Tibial nerve (tissue), 4 donors: Measurements from ENCODE around the gene OR6C68. TPM values are rescaled to one million over a fixed set of nuclear protein-coding genes. Genes with fewer than 3 reads are reported as not detected.
"Not testable (repeated sequence)": the region's sequence is repeated elsewhere in the genome, so short reads cannot be mapped to it uniquely, and the experiment has no call there.

Source experiments
- DNase-seq, 2 donors: peaks; one replicate each; pipeline ENCODE4 v3.0.0-alpha.2; 2019; ENCODE audit warnings: low spot score in 2 of 2
- H3K27ac ChIP-seq, 4 donors: fragments of 200-600 bp; sonication (generic) in 3 of 4; one replicate each; pipeline ENCODE4 v1.5.1; 2017 to 2019; ENCODE audit warnings: mild to moderate bottlenecking in 1 of 4
- H3K27me3 ChIP-seq, 2 donors: fragments of 200-600 bp; sonication (generic) in 1 of 2; one replicate each; pipeline versions ENCODE4 v1.5.1 to v1.6.0; 2017 to 2019
- H3K36me3 ChIP-seq, 3 donors: fragments of 200-600 bp; sonication (generic); one replicate each; pipeline ENCODE4 v1.5.1; 2018 to 2019
- H3K4me1 ChIP-seq, 4 donors: fragments of 200-600 bp; sonication (generic) in 3 of 4; one replicate each; pipeline ENCODE4 v1.5.1; 2017 to 2019
- H3K4me3 ChIP-seq, 4 donors: fragments of 200-600 bp; sonication (generic) in 3 of 4; one replicate each; pipeline ENCODE4 v1.5.1; 2017 to 2019; ENCODE audit warnings: mild to moderate bottlenecking in 1 of 4, moderate library complexity in 1 of 4
- H3K9me3 ChIP-seq, 4 donors: fragments of 200-600 bp; sonication (generic) in 3 of 4; one replicate each; pipeline ENCODE4 v1.5.1; 2017 to 2019
- CTCF ChIP-seq, 5 experiments: fragments of 200-600 bp in 3 of 5; fragments of 450-650 bp in 2 of 5; sonication (generic) in 3 of 5; IDR thresholded peaks; one replicate each; pipeline ENCODE4 v1.5.1; 2016 to 2019; ENCODE audit warnings: antibody characterized with exemption in 5 of 5, mild to moderate bottlenecking in 3 of 5, moderate library complexity in 2 of 5
- EP300 ChIP-seq, 2 donors: sonication (generic); formaldehyde crosslinking; IDR thresholded peaks; one replicate each; pipeline ENCODE4 v1.6.1; 2017; ENCODE audit warnings: antibody characterized with exemption in 2 of 2, mild to moderate bottlenecking in 1 of 2
- POLR2A ChIP-seq, 2 donors: fragments of 450-650 bp; IDR thresholded peaks; one replicate each; pipeline ENCODE4 v1.6.1; 2017; ENCODE audit warnings: antibody characterized with exemption in 2 of 2, mild to moderate bottlenecking in 2 of 2, moderate library complexity in 2 of 2
- WGBS, 2 donors: methylation state at CpG; one replicate each; pipeline ENCODE4 v1.1.5; 2018; 5-methylcytosine and 5-hydroxymethylcytosine counted together
- total RNA-seq, 4 donors: library from RNA; depleted of rRNA; stranded (reverse); fragments of >200 nt; gene quantifications; one replicate each; pipeline ENCODE4 v1.1.0, GENCODE V29; 2016

The OR6C68 gene
- total RNA-seq, 4 donors from 2014 or later, result not detected

DNA sequence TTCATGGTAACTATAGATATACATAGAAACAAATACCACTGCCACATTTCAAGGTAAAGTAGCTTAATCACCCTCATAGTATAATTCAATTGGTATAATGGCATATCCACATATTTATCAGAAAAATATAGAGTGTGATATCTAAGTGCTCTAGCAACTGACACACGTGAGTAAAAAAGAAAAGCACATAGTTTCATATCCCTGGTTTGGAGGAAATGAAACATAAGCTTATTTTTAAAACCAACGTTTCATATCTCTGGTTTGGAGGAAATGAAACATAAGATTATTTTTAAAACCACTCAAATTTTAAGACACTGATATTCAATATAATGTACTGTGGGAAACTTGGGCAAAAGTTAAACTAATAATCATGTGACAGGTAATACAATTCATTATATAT lies 24.3 kb upstream of the OR6C68 start:
- WGBS, 2 donors, result 44 to 55% methylated on average over 2 of the region's 2 CpGs
- Histone ChIP-seq H3K27ac (no peak overlapping the region), H3K36me3 (no peaks in the 10 kb centered on the region), H3K9me3 (peaks cover 0 to 12% (median 0%) of the 10 kb centered on the region in 4 donors), H3K4me1 (no peaks in the 10 kb centered on the region), H3K27me3 (no peaks in the 10 kb centered on the region), H3K4me3 (no peak overlapping the region)
- no peak for TF ChIP-seq EP300 (IDR thresholded peaks at IDR 0.05)
- DNase-seq, result no peak

GRCh38 chr12:55469291-55469690 lies 22.9 kb upstream of the OR6C68 start:
- Histone ChIP-seq H3K27ac (no peak overlapping the region), H3K4me1 (no peaks in the 10 kb centered on the region), H3K27me3 (no peaks in the 10 kb centered on the region), H3K4me3 (no peak overlapping the region), H3K9me3 (peaks cover 0 to 6% (median 0%) of the 10 kb centered on the region in 4 donors), H3K36me3 (no peaks in the 10 kb centered on the region)
- DNase-seq, result no peak
- TF ChIP-seq POLR2A (IDR thresholded peaks at IDR 0.05), result no peak
- TF ChIP-seq EP300 (IDR thresholded peaks at IDR 0.05), result no peak
- TF ChIP-seq CTCF (IDR thresholded peaks at IDR 0.05), result no peak
- 60 to 67% methylated on average over 2 of the region's 2 CpGs for WGBS, 2 donors

DNA sequence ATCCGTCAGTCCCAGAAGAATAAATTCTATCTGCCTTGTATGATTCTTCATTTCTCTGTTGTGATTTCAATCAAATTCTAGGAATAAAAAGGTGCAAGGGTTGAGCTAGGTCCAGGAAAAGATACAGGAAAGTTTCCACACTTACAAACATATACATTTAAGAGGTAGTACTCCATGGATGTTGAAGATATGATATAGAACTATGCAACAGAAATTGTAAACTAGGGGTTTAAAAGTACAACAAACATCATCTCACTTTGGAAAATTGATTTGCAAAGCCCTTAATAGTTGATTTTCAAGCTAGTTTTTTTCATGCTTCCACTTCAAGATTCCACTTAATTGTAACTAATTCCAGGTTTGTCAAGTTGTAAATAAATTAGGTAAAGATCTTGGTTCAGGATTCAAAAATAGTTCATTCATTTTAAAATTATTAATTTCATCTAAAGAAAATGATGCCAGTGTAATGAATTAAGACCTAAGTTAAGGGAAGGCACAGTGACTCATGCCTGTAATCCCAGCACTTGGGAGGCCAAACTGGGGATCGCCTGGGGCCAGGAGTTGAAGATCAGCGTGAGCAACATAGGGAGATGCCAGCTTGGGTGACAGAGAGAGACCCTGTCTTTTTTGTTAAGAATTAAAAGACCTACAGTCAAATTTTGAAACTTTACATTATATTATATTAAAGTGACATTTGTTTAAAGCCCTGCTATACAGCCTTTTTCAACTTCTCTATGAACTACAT lies 21.9 kb upstream of the OR6C68 start, which contains the start of gene OR6C70:
Gene OR6C70 (minus strand): TSS at position 51 of the 742 bp plus-strand sequence. CDS start 0 bp downstream, at position 51.
- Histone ChIP-seq H3K27me3 (no peaks in the 10 kb centered on the region), H3K4me1 (no peaks in the 10 kb centered on the region), H3K36me3 (no peaks in the 10 kb centered on the region), H3K9me3 (no peaks in the 10 kb centered on the region), H3K27ac (no peak within 1 kb of the TSS), H3K4me3 (no peak within 1 kb of the TSS)
- DNase-seq, result no peak
- 72 to 78% methylated on average over 3 of the region's 3 CpGs for WGBS, 2 donors
- TF ChIP-seq EP300 (IDR thresholded peaks at IDR 0.05), result no peak
- no peak for TF ChIP-seq CTCF (IDR thresholded peaks at IDR 0.05)
- TF ChIP-seq POLR2A (IDR thresholded peaks at IDR 0.05), result no peak

DNA sequence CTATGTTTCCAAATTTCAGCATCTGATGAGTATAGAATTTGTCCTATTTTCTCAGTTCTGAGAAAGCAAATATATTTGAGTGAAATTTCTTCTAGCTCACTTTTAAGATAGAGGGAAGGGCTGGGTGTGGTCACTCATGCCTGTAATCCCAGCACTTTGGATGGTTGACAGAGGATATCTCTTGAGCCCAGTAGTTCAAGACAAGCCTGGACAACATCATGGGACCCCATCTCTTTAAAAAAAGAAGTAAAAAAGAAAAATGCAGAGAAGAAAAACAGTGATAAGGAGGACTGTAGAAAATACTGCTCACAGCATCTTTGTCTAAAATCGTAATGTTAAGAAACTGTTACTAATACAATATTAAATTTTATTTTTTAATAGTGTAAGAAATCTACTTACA lies 19.9 kb upstream of the OR6C68 start:
- 94 to 98% methylated on average over 1 of the region's 1 CpG for WGBS, 2 donors
- H3K9me3 ChIP-seq, result no peaks in the 10 kb centered on the region
- no peaks in the 10 kb centered on the region for H3K27me3 ChIP-seq
- H3K36me3 ChIP-seq, result no peaks in the 10 kb centered on the region
- no peaks in the 10 kb centered on the region for H3K4me1 ChIP-seq
- TF ChIP-seq EP300 (IDR thresholded peaks at IDR 0.05) (no peak), POLR2A (IDR thresholded peaks at IDR 0.05) (no peak), CTCF (IDR thresholded peaks at IDR 0.05) (no peak)
- DNase-seq, result no peak
- H3K4me3 ChIP-seq, result no peak overlapping the region
- H3K27ac ChIP-seq, result no peak overlapping the region

GRCh38 chr12:55479136-55479535 lies 13.0 kb upstream of the OR6C68 start:
- H3K9me3 ChIP-seq, H3K27ac ChIP-seq, H3K4me3 ChIP-seq, H3K4me1 ChIP-seq, H3K27me3 ChIP-seq, DNase-seq, H3K36me3 ChIP-seq: not testable (repeated sequence)
- 98% methylated on average over 11 to 23 of the region's 29 CpGs for WGBS, 2 donors

DNA sequence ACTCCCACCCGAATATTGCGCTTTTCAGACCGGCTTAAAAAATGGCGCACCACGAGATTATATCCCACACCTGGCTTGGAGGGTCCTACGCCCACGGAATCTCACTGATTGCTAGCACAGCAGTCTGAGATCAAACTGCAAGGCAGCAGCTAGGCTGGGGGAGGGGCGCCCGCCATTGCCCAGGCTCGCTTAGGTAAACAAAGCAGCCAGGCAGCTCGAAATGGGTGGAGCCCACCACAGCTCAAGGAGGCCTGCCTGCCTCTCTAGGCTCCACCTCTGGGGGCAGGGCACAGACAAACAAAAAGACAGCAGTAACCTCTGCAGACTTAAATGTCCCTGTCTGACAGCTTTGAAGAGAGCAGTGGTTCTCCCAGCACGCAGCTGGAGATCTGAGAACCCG lies 7.9 kb upstream of the OR6C68 start:
- not testable (repeated sequence) for DNase-seq, H3K27me3 ChIP-seq, H3K9me3 ChIP-seq, H3K36me3 ChIP-seq, H3K27ac ChIP-seq, H3K4me3 ChIP-seq, H3K4me1 ChIP-seq
- 60 to 82% methylated on average over 5 to 11 of the region's 13 CpGs for WGBS, 2 donors
